SK-N-SH (cell line): ENCODE results near the gene KLK3. TPM values are rescaled to one million over a fixed set of nuclear protein-coding genes. Genes with fewer than 3 reads are reported as not detected.

Experiments
- CTCF ChIA-PET: fragments of 300-600, 350-600 bp; formaldehyde crosslinking; extraction: SDS; loops from one replicate; lab custom pipeline; 2021; lab: Yijun Ruan, JAX
- POLR2A ChIA-PET: fragments of 350-600 bp; sonication (Branson Sonifier 250); formaldehyde crosslinking; extraction: SDS; loops from one replicate; lab custom pipeline; 2020; ENCODE audit warnings: antibody characterized with exemption, inconsistent platforms; lab: Yijun Ruan, JAX
- DNase-seq: peaks from one replicate; pipeline ENCODE4 v3.0.0; 2012
- H2AFZ ChIP-seq: fragments of 200-600 bp; sonication (generic); 2 replicates; pipeline ENCODE4 v1.8.1; 2016; ENCODE audit warnings: antibody characterized with exemption, mild to moderate bottlenecking, low read depth
- H3F3A ChIP-seq: fragments of 200-600 bp; sonication (generic); replicated peaks from 2 replicates; pipeline ENCODE3; 2016; ENCODE audit warnings: antibody characterized with exemption, mild to moderate bottlenecking; ENCODE audit not compliant: insufficient read depth
- H3K27ac ChIP-seq, 2 experiments: fragments of 200-500 bp in 1 of 2; fragments of 200-600 bp in 1 of 2; sonication (Bioruptor generic) in 1 of 2; sonication (generic), shearing (Covaris generic) in 1 of 2; 2 replicates each; pipeline versions ENCODE4 v1.5.1 to v1.6.1; 2014 to 2016; ENCODE audit warnings: low read depth in 2 of 2, inconsistent platforms in 1 of 2, low read length in 1 of 2, mild to moderate bottlenecking in 1 of 2, mixed read lengths in 1 of 2
- H3K27me3 ChIP-seq: fragments of 200-600 bp; sonication (generic), shearing (Covaris generic); 2 replicates; pipeline ENCODE4 v1.6.1; 2016; ENCODE audit warnings: mixed run types; ENCODE audit not compliant: insufficient read depth
- H3K36me3 ChIP-seq, 2 experiments: fragments of 200-500 bp in 1 of 2; fragments of 200-600 bp in 1 of 2; sonication (Bioruptor generic) in 1 of 2; sonication (generic) in 1 of 2; replicated peaks in 1 of 2; 2 replicates each; pipeline versions ENCODE3 to v1.5.1; 2014 to 2016; ENCODE audit warnings: low read length in 1 of 2, mild to moderate bottlenecking in 1 of 2; ENCODE audit not compliant: insufficient read depth in 2 of 2, control insufficient read depth in 1 of 2
- H3K4me1 ChIP-seq, 2 experiments: fragments of 200-500 bp in 1 of 2; fragments of 200-600 bp in 1 of 2; sonication (Bioruptor generic) in 1 of 2; sonication (generic), shearing (Covaris generic) in 1 of 2; 2 replicates each; pipeline versions ENCODE4 v1.5.1 to v1.6.1; 2014 to 2016; ENCODE audit warnings: low read depth in 1 of 2, low read length in 1 of 2, mixed run types in 1 of 2; ENCODE audit not compliant: insufficient read depth in 2 of 2, control insufficient read depth in 1 of 2
- H3K4me2 ChIP-seq: fragments of 200-600 bp; sonication (generic), shearing (Covaris generic); 2 replicates; pipeline ENCODE4 v1.6.1; 2017; ENCODE audit warnings: mixed run types
- H3K4me3 ChIP-seq, 2 experiments: fragments of 200-500 bp in 1 of 2; fragments of 200-600 bp in 1 of 2; sonication (Bioruptor generic) in 1 of 2; sonication (generic), shearing (Covaris generic) in 1 of 2; 2 replicates each; pipeline versions ENCODE4 v1.5.1 to v1.8.1; 2014 to 2016; ENCODE audit warnings: low read depth in 2 of 2, inconsistent platforms in 1 of 2, low read length in 1 of 2, mild to moderate bottlenecking in 1 of 2, mixed read lengths in 1 of 2, moderate library complexity in 1 of 2
- H3K79me2 ChIP-seq: fragments of 200-600 bp; sonication (generic); 2 replicates; pipeline ENCODE4 v1.8.1; 2017; ENCODE audit warnings: mild to moderate bottlenecking; ENCODE audit not compliant: insufficient read depth
- H3K9ac ChIP-seq: fragments of 200-600 bp; sonication (generic); 2 replicates; pipeline ENCODE4 v1.6.1; 2017; ENCODE audit warnings: mixed run types
- H3K9me2 ChIP-seq: fragments of 200-600 bp; sonication (generic); 2 replicates; pipeline ENCODE4 v1.6.1; 2017; ENCODE audit warnings: mixed run types
- H3K9me3 ChIP-seq: fragments of 200-600 bp; sonication (generic); 2 replicates; pipeline ENCODE4 v1.6.1; 2017; ENCODE audit warnings: mixed run types, mild to moderate bottlenecking, moderate library complexity
- H4K20me1 ChIP-seq: fragments of 200-600 bp; sonication (generic); 2 replicates; pipeline ENCODE4 v1.6.1; 2017; ENCODE audit warnings: mild to moderate bottlenecking, mixed run types; ENCODE audit not compliant: insufficient read depth
- CHD2 ChIP-seq: fragments of 150-350 bp; IDR thresholded peaks from 2 replicates; pipeline ENCODE4 v1.6.1; 2018; ENCODE audit warnings: low read length; ENCODE audit not compliant: partially characterized antibody
- CTCF ChIP-seq: fragments of 200-600 bp; sonication (generic); IDR thresholded peaks from 2 replicates; pipeline ENCODE4 v1.6.1; 2017; ENCODE audit warnings: antibody characterized with exemption, mild to moderate bottlenecking, moderate library complexity
- EP300 ChIP-seq, 2 experiments: IDR thresholded peaks; 2 replicates each; pipeline versions ENCODE4 v1.4.0 to v1.6.1; 2012; ENCODE audit warnings: borderline replicate concordance in 1 of 2, low read depth in 1 of 2, low read length in 1 of 2
- FOXM1 ChIP-seq: IDR thresholded peaks from 2 replicates; pipeline ENCODE4 v1.4.0; 2012; ENCODE audit warnings: low read depth, mild to moderate bottlenecking
- GABPA ChIP-seq: IDR thresholded peaks from 2 replicates; pipeline ENCODE4 v1.4.0; 2012; ENCODE audit warnings: low read depth, mild to moderate bottlenecking
- MEF2A ChIP-seq: IDR thresholded peaks from 2 replicates; pipeline ENCODE4 v1.4.0; 2012; ENCODE audit warnings: low read depth, borderline replicate concordance
- NRF1 ChIP-seq: IDR thresholded peaks from 2 replicates; pipeline ENCODE4 v1.6.1; 2012; ENCODE audit warnings: low read depth, mild to moderate bottlenecking, low read length
- RXRA ChIP-seq: IDR thresholded peaks from 2 replicates; pipeline ENCODE4 v1.4.0; 2012; ENCODE audit warnings: low read depth, mild to moderate bottlenecking, borderline replicate concordance
- SIN3A ChIP-seq: IDR thresholded peaks from 2 replicates; pipeline ENCODE4 v1.6.1; 2012; ENCODE audit warnings: low read depth, mild to moderate bottlenecking, low read length, moderate library complexity, borderline replicate concordance
- TAF1 ChIP-seq: IDR thresholded peaks from 2 replicates; pipeline ENCODE4 v1.6.1; 2012; ENCODE audit warnings: low read depth, mild to moderate bottlenecking, low read length, moderate library complexity, borderline replicate concordance
- TCF12 ChIP-seq: IDR thresholded peaks from 2 replicates; pipeline ENCODE4 v1.4.0; 2012
- TEAD4 ChIP-seq: IDR thresholded peaks from 2 replicates; pipeline ENCODE4 v1.4.0; 2012; ENCODE audit warnings: mild to moderate bottlenecking, borderline replicate concordance; ENCODE audit not compliant: insufficient read depth
- USF2 ChIP-seq: fragments of 150-350 bp; IDR thresholded peaks from 2 replicates; pipeline ENCODE4 v1.6.1; 2017; ENCODE audit warnings: antibody characterized with exemption, low read length, low read depth, borderline replicate concordance
- YY1 ChIP-seq: IDR thresholded peaks from 2 replicates; pipeline ENCODE4 v1.4.0; 2012; ENCODE audit warnings: low read depth, mild to moderate bottlenecking
- WGBS: methylation state at CpG from one replicate; pipeline ENCODE4 v1.1.6; 2017; ENCODE audit warnings: low lambda C conversion rate; 5-methylcytosine and 5-hydroxymethylcytosine counted together
- polyA plus RNA-seq, 3 experiments: library from polyadenylated mRNA; depleted of rRNA; stranded (reverse); fragments of >200 nt; gene quantifications; 2 replicates each; pipeline ENCODE4 v1.2.3, GENCODE V29; 2012
- TF ChIP-seq, protein P1 (sequence below): IDR thresholded peaks from 2 replicates; pipeline ENCODE4 v1.4.0; 2012; ENCODE audit warnings: low read depth, borderline replicate concordance

KLK3 gene
- polyA plus RNA-seq, 1 of the 3 experiments (the other 2 are of a cell fraction) = not detected

DNA sequence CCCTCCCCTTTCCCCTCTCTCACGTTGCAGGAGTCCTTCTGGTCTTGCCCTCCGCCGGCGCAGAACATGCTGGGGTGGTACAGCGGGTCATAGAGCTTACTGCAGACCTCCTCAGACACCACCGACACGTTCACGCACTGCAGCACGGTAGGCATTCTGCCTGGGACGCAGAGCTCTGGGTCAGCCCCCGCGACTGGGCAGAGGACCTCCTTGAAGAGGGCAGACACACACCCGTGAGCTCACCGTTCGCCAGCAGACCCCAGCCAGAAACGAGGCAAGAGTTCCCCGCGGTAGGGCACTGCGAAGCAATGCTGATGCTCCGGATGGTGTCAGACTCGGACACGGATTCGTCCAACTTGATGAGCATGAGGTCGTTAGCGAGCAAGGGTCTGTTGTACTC lies 53.6 kb downstream of the KLK3 start (continued):
- TF ChIP-seq MEF2A = no peak

GRCh38 chr19:50909240-50910070 lies 54.7 kb downstream of the KLK3 start:
- WGBS = 5% methylated on average over 23 of the region's 36 CpGs
- TF ChIP-seq SIN3A (no peak), FOXM1 (no peak), EP300 (IDR thresholded peaks at IDR 0.05; ENCODE audit: borderline replicate concordance in 1 of 2, low read depth in 1 of 2, low read length in 1 of 2) (no peak), TAF1 (no peak), CTCF (no peak), USF2 (no peak), MEF2A (no peak), CHD2 (no peak), RXRA (no peak), TEAD4 (no peak), NRF1 (no peak), GABPA (no peak), TCF12 (no peak), YY1 (no peak)
- TF ChIP-seq, protein P1, sequence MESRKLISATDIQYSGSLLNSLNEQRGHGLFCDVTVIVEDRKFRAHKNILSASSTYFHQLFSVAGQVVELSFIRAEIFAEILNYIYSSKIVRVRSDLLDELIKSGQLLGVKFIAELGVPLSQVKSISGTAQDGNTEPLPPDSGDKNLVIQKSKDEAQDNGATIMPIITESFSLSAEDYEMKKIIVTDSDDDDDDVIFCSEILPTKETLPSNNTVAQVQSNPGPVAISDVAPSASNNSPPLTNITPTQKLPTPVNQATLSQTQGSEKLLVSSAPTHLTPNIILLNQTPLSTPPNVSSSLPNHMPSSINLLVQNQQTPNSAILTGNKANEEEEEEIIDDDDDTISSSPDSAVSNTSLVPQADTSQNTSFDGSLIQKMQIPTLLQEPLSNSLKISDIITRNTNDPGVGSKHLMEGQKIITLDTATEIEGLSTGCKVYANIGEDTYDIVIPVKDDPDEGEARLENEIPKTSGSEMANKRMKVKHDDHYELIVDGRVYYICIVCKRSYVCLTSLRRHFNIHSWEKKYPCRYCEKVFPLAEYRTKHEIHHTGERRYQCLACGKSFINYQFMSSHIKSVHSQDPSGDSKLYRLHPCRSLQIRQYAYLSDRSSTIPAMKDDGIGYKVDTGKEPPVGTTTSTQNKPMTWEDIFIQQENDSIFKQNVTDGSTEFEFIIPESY = no peak
- no peaks in the 10 kb centered on the region for H3K36me3 ChIP-seq
- no peak overlapping the region for H2AFZ ChIP-seq
- DNase-seq = peak; percentile 83
- no peaks in the 10 kb centered on the region for H3K9me2 ChIP-seq
- H3K4me2 ChIP-seq = peak overlapping the region; percentile 33; the same call in 1 of the 2 replicates
- H3K79me2 ChIP-seq = no peaks in the 10 kb centered on the region
- H3F3A ChIP-seq = no peaks in the 10 kb centered on the region
- H3K27ac ChIP-seq = no peak overlapping the region
- no peaks in the 10 kb centered on the region for H4K20me1 ChIP-seq
- ChIA-PET POLR2A (no interaction called here), CTCF (interaction anchor here (3.5 kb wide), 1 partner anchor 12 kb away, joined by 25 read pairs; no protein-coding TSS in a partner anchor)
- no peak overlapping the region; a peak in 1 of 4 replicates for H3K4me3 ChIP-seq
- H3K9ac ChIP-seq = no peak overlapping the region
- no peaks in the 10 kb centered on the region for H3K9me3 ChIP-seq
- H3K27me3 ChIP-seq = peaks cover 75% of the 10 kb centered on the region
- no peaks in the 10 kb centered on the region for H3K4me1 ChIP-seq

Other genes starting within 250 kb of the KLK3 start
- gene SYT3, start 215.0 kb upstream of the KLK3 start, polyA plus RNA-seq (2012; rRNA removed) = 0.52 and 0.94 TPM in 2 replicates
- 3.4 and 5.7 TPM in 2 replicates for gene C19orf81, start 205.5 kb upstream of the KLK3 start, polyA plus RNA-seq (2012; rRNA removed)
- 0.28 and 0.31 TPM in 2 replicates for gene SHANK1, start 135.1 kb upstream of the KLK3 start, polyA plus RNA-seq (2012; rRNA removed)
- gene CLEC11A, start 131.6 kb upstream of the KLK3 start, polyA plus RNA-seq (2012; rRNA removed) = 4.4 and 5.1 TPM in 2 replicates
- gene GPR32, start 84.5 kb upstream of the KLK3 start, polyA plus RNA-seq (2012; rRNA removed) = not detected in 2 replicates
- gene ACP4, start 64.5 kb upstream of the KLK3 start, polyA plus RNA-seq (2012; rRNA removed) = not detected in 2 replicates
- not detected in 2 replicates for gene KLK1, start 31.1 kb upstream of the KLK3 start, polyA plus RNA-seq (2012; rRNA removed)
- not detected in 2 replicates for gene KLK15, start 21.3 kb upstream of the KLK3 start, polyA plus RNA-seq (2012; rRNA removed)
- gene KLK2, start 18.5 kb downstream of the KLK3 start, polyA plus RNA-seq (2012; rRNA removed) = 0.15 and 0.44 TPM in 2 replicates
- gene KLK4, start 56.5 kb downstream of the KLK3 start, polyA plus RNA-seq (2012; rRNA removed) = not detected in 2 replicates
- not detected in 2 replicates for gene KLK5, start 98.1 kb downstream of the KLK3 start, polyA plus RNA-seq (2012; rRNA removed)
- not detected in 2 replicates for gene KLK6, start 114.7 kb downstream of the KLK3 start, polyA plus RNA-seq (2012; rRNA removed)
- gene KLK7, start 129.0 kb downstream of the KLK3 start, polyA plus RNA-seq (2012; rRNA removed) = not detected in 2 replicates
- gene KLK8, start 146.7 kb downstream of the KLK3 start, polyA plus RNA-seq (2012; rRNA removed) = not detected in 2 replicates
- not detected in 2 replicates for gene KLK10, start 164.8 kb downstream of the KLK3 start, polyA plus RNA-seq (2012; rRNA removed)
- gene KLK11, start 171.7 kb downstream of the KLK3 start, polyA plus RNA-seq (2012; rRNA removed) = not detected in 2 replicates
- not detected in 2 replicates for gene KLK12, start 180.1 kb downstream of the KLK3 start, polyA plus RNA-seq (2012; rRNA removed)
- not detected in 2 replicates for gene KLK13, start 210.2 kb downstream of the KLK3 start, polyA plus RNA-seq (2012; rRNA removed)
- gene KLK14, start 228.0 kb downstream of the KLK3 start, polyA plus RNA-seq (2012; rRNA removed) = 0.19 and 0.26 TPM in 2 replicates